HTERT RPE-1 (cell line): ENCODE data around the gene MIOX.

Experiments used
- in situ Hi-C: fragments of 300-500 bp; cut with MboI; formaldehyde crosslinking; loops from 4 replicates; pipeline ENCODE4 v1.14.3; 2020; ENCODE audit warnings: low sequenced_read_pairs

MIOX gene

GRCh38 chr22:50454556-50455075 is 32.0 kb upstream of the MIOX start:
- in situ Hi-C loops, result no loop called here

- in situ Hi-C loops, result no loop called here
Observed at GRCh38 chr22:50455201-50455600, 31.5 kb upstream of the MIOX start.

GRCh38 chr22:50456026-50456425 is 30.6 kb upstream of the MIOX start:
- in situ Hi-C loops, result no loop called here

DNA sequence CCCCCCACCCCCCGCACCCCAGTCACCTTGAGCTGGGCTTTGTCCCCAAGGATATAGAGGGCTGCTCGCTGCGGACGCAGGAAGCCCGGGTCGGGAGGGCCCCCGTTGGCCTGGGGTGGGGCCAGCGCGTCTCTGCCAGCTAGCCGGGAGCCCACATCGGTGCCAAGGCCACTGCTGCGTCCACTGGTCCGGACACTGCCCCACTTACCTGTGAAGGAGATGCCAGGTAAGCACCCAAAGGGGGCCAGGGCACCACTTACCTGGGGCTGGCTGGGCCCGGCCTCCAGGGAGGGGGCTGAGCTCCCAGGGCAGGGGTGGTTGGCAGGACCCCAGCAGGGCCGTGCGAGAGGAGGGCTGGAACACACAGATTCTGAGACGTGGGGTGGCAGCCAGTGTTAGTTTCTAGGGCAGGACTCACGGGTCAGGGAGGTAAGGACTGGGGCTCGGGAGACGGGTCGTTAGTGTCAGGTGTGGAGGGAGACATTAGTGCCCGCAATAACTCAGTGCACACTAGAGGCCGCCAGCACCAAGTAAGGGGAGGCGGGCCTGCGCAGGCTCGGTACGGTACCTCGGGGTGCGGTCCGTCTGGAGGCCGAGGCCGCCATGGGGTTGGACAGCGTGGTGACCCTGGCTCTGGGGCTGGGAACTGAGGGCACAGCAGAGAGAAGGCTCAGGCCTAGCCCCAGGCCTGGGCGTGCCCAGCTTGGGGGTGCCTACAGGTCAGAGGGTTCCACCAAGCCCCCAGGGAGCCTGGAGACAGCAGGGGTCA is 30.0 kb upstream of the MIOX start:
- in situ Hi-C loops, result no loop called here

DNA sequence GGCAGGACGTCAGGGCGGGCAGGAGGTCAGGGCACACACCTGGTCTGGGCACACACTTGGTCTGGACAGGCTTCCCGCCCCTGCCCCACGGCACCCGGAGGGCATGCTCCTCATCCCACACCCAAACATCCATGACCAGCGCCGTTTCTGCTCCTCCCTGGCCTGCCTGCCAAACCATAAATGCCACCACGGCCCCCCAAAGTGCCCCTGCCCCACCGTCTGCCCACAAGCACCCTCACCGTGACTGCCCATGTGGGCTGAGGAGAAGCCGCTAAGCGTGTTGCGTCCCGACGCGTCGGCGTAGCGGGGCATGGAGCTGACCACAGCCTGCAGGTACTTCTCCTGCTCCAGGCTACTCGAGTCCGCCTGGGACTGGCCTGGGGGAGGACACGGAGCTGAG is 27.6 kb upstream of the MIOX start:
- in situ Hi-C loops, result no loop called here

GRCh38 chr22:50459496-50460140 is 27.0 kb upstream of the MIOX start:
- in situ Hi-C loops, result no loop called here

- in situ Hi-C loops, result no loop called here
Observed at GRCh38 chr22:50460938-50461337, 25.7 kb upstream of the MIOX start.

GRCh38 chr22:50461536-50461935 is 25.1 kb upstream of the MIOX start:
- in situ Hi-C loops, result no loop called here

- in situ Hi-C loops, result no loop called here
Observed at GRCh38 chr22:50461979-50462540, 24.6 kb upstream of the MIOX start.

DNA sequence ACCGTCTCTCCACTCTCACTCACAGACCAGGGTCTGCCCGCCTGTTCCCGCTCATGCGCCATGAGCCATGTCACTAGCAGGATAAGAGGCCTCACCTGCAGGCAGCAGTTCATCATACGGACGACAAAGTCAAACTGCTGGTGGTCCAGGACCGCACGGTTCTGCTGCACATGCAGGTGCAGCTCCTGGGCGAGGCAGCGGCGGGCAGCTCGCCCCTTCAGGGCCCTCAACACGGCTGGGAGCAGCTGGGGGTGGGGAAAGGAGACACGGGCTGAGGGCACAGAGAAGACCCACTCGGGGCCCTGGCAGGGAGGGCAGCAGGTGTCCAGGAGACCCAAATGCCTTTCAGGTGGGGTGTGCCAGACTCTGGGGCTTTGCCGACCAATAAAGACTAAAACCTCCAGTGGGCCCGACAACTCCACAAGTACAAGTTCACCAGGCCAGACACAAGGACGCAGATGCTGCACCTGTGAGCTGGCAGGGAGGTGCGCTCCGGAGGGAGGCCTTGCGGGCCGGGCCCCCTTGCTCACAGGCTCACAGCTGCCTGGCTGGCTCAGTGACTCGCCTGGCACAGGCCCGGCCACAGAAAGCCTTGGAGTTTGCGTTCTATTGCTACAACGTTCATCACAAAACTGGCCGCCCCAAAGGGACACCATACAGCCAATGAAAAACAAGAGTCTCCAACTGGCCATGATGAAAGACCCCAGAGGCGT is 23.3 kb upstream of the MIOX start:
- in situ Hi-C loops, result no loop called here

GRCh38 chr22:50464451-50464850 is 22.2 kb upstream of the MIOX start:
- in situ Hi-C loops, result no loop called here

DNA sequence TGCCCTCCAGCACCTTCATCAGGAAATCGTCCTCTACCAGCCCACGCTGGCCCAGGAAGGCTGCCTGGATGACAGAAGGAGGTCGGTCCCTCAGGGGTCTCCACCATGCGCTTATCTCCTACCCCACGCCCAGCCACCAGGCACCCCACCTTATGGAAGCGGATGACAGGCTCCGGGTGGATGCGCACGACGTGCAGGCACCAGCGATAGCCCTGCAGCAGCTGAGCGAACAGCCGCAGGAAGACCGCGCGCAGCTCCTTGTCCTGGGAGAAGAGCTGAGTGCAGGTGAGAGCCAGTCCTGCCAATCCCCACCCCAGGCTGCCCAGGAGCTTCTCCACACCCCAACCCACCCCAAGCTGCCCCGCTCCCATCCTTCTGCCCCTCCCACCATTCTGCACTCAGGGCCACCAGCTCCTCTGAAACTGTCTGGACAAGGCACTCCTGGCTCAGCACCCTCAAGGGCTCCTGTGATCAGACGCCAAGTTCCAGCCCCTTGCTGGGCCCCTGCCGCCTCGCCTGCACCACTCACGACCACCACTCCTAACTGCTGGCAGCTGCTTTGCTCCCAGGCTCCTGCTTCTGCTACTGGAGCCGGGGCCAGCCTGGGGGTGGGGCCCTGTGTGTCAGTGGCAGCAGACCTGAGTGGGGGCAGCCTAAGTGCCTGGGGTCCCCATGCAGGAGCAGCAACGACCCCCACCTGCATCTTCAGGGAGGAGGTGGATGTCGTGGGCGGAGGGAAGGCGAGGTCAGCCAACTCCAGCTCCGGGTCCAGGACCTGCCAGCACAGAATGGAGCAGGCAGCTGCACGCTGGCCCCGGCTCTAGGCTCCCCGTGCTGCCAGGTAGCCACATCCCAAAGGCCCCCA is 21.4 kb upstream of the MIOX start:
- in situ Hi-C loops, result no loop called here

- in situ Hi-C loops, result no loop called here
Observed at GRCh38 chr22:50467341-50467740, 19.3 kb upstream of the MIOX start.

DNA sequence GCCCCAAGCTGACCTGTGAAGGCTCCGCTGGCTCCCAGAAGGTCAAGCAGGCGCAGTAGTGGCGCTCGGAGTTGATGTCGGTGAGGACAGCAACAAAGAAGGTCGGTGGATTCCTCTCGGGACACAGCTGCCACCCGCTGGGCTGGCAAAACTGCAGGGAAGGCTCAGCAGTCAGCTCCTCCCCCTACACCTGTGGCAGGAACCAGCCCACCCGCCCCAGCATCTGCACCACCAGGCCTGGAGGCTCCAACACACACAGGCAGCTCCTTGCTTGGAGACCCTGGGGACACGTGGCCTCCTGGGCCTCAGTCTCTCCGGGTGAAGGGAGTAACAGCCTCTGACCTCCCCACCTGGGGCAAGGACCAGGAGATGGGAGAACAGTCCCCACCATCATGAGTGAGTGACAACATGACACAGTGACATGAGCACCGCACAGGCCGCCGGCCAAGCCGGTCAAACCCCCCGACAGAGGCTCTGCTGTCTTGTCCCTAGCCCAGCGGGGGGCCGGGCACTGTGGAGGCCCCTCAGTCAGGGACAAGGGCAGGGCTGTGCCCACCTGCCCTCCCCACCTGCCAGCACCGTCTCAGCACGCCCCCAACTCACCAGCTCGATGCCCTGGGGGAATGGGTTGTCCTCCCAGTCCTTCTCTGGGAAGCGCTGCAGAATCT is 18.8 kb upstream of the MIOX start:
- in situ Hi-C loops, result no loop called here

DNA sequence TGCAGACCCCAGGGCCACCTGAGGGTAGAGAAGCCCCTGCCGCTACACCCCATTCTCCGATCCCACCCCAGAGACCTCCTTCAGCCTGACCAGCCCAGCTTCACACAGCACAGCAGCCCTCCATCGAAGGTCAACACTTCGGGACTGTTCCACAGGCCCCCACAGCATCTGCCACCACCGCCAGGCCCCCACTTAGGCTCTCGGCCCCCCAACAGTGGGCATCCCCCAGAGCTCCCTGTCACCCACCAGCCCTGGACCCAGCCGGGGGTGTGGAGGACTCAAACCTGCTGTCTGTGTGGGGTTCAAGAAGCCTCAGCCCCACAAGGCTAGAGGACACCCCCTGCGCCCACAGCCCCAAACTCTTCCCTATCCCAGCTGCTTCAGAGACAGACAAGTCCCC is 18.0 kb upstream of the MIOX start:
- in situ Hi-C loops, result no loop called here

GRCh38 chr22:50469377-50470305 is 17.0 kb upstream of the MIOX start:
- in situ Hi-C loops, result no loop called here

DNA sequence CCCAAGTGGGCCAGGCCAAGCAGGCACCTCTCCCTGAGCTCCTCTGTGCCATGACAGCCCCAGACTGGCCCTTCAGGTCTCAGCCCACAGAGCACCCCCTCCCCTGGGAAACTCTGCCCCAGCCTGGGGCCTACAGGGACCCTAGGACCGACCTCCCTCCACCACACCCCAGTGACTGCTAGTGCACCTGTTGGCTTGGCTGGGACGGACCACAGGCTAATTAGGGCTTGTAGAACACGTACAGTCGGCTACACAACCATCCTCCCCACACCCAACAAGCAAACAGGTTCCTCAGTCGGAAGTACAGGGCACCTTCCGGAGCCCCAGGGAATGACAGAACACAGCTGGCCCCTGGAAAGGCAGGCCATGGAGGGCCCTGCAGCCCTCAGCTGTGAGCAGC is 16.2 kb upstream of the MIOX start:
- in situ Hi-C loops, result no loop called here

GRCh38 chr22:50471197-50471847 is 15.3 kb upstream of the MIOX start:
- in situ Hi-C loops, result no loop called here
